ENCODE data around the gene XYLT1.

Gene XYLT1

DNA sequence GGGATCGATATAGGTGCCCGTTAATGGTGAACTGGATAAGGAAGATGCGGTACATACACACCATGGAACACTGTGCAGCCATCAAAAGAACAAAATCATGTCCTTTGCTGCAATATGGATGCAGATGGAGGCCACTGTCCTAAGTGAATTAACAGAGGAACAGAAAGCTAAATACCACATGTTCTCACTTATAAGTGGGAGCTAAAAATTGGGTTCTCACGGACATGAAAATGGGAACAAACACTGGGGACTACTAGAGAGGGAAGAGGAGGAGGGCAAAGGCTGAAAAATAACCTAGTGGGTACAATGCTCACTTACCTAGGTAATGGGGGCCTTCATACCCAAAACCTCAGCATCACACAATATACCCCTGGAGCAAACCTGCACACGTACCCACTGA is 302.6 kb downstream of the XYLT1 start:
- TF ChIP-seq, protein P1, sequence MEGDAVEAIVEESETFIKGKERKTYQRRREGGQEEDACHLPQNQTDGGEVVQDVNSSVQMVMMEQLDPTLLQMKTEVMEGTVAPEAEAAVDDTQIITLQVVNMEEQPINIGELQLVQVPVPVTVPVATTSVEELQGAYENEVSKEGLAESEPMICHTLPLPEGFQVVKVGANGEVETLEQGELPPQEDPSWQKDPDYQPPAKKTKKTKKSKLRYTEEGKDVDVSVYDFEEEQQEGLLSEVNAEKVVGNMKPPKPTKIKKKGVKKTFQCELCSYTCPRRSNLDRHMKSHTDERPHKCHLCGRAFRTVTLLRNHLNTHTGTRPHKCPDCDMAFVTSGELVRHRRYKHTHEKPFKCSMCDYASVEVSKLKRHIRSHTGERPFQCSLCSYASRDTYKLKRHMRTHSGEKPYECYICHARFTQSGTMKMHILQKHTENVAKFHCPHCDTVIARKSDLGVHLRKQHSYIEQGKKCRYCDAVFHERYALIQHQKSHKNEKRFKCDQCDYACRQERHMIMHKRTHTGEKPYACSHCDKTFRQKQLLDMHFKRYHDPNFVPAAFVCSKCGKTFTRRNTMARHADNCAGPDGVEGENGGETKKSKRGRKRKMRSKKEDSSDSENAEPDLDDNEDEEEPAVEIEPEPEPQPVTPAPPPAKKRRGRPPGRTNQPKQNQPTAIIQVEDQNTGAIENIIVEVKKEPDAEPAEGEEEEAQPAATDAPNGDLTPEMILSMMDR (IDR thresholded peaks at IDR 0.05): no peak

DNA sequence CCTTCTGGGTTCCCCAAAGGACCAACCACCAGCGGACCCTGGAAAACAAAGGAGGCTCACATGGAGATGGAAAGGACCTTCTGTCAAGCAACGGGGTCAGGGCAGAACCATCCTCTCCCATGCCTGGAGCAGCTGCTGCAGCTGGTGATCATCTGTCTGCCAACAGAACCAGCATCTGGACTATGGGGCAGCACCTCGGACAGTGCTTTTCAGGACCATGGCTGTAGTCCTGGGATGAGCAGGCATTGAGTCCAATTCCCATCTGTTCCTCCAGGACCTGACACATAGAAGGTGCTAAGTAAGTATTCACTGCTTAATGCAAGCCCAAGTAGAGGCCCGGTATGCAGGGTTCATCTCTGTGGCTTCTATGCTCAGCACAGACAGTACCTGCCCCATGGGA is 304.7 kb downstream of the XYLT1 start:
- no peak for DNase-seq (ENCODE audit: low spot score)
- Histone ChIP-seq H3K27ac (no peak overlapping the region), H3K4me3 (no peak overlapping the region)
- TF ChIP-seq, protein P1 (IDR thresholded peaks at IDR 0.05): no peak

More for the DNA sequence above, 302.6 kb downstream of the XYLT1 start:
- no peak for DNase-seq (ENCODE audit: low spot score)
- Histone ChIP-seq H3K4me3 (no peak overlapping the region), H3K27ac (no peak overlapping the region)

DNA sequence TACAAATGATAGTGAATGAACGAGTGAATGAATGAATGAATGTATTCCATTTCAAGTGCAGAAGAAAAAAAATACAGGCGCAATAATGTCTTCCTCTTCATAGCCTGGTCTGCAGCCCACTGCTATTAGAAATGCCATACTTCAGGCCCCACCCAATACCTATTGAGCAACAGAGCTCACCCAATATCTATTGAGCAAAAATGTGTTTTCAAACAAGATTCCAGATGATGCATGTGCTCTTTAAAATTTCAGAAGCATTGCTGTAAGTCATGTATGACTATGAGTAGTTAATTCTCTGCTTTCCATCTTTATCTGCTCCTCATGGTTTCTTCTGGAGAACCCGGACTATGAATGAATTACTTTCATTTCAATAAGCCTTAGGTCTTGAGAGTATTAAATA is 308.2 kb downstream of the XYLT1 start:
- TF ChIP-seq, protein P1 (IDR thresholded peaks at IDR 0.05): no peak
- DNase-seq (ENCODE audit: low spot score): no peak
- Histone ChIP-seq H3K4me3 (no peak overlapping the region), H3K27ac (no peak overlapping the region)

DNA sequence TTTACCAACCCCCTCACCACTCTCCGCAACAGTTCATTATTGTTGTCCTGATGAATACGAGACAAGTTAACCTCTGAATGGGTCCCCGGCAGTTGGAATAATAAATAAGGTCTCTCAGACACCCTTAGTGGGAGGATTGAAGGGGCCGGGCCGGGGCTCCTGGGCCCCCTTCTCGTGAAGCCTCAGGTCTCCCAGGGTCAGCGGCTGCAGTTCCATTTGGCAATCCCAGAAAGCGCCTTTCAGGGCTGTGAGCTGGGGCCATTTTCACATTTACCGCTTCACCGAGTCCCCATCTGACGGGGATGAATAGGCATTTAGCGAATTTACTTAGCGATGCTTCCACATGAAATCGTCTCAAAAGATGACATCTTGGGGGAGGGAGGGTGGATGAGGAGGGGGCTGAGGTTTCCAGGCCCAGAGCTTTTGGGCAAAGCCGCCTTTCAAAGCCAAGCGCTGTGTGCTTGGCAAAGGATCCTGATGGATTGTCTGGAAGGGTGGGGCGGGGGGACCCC is 309.8 kb downstream of the XYLT1 start:
- no peak overlapping the region for H3K27ac ChIP-seq
- TF ChIP-seq, protein P1 (IDR thresholded peaks at IDR 0.05): no peak
- H3K4me3 ChIP-seq: no peak overlapping the region
- no peak for DNase-seq (ENCODE audit: low spot score)

DNA sequence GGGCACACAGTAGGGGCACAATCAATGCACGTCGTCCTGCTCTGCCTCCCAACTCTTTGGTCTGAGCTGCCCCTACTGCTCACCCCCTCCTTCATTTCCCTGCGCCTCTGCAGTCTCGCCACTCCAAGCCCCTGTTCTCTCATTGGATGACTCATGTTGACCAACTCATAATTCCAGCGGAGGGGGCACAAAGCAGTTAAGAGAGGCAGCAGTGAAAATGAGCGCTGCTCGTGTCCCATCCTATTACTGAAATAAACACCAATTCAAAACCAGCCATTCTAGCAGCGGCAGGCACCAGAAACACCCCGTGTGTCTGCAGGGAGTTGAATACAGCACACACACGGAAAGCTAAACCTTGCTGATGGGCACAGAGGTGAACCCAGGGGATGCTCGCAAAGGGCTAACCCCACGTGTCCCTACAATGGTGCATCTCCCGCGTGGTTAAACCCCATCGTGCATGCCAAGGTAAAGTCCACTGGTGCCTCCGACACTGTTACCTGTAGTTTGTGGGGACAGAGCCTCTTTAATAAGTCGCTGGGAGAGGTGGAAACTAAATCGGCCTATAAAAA is 310.4 kb downstream of the XYLT1 start:
- DNase-seq (ENCODE audit: low spot score): no peak
- H3K27ac ChIP-seq: no peak overlapping the region
- TF ChIP-seq, protein P1 (IDR thresholded peaks at IDR 0.05): no peak
- H3K4me3 ChIP-seq: no peak overlapping the region

DNA sequence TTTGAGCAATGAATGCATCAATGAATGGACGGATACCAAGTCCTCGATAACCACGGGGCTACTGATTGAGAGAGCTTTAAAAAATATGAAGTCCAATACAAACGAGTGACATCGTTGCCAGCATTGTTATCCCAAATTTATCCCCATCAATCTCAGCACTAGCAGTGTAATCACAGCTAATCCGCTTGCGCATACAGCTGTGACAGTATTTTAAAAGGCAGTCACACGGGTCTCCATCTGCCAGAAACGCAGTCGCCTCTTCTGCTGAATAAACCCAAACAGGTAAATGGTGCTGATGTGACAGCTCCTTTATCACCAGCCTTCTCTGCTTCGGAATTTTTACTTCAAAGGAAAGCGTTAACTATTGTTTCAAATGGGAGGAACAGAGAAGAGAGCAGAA is 311.1 kb downstream of the XYLT1 start:
- TF ChIP-seq, protein P1 (IDR thresholded peaks at IDR 0.05): no peak
- Histone ChIP-seq H3K4me3 (no peak overlapping the region), H3K27ac (no peak overlapping the region)
- DNase-seq (ENCODE audit: low spot score): no peak

DNA sequence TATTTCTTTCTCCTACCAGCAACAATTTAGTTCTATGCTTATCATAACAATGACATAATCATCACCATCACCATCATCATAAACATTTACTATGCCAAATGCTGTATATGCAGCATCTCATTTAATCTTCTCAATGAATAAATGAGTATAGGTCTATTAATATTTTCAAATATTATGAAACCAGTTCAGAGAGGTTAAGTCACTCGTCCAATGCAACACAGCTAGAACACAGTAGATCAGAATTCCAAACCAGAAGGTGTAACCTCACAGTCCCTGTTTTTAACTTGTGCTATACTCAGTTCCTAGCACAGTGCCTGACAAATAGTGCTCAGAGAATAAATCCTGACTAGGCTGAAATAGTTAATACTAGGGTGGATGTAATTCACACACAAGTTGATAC is 314.8 kb downstream of the XYLT1 start:
- TF ChIP-seq, protein P1 (IDR thresholded peaks at IDR 0.05): no peak
- no peak for DNase-seq (ENCODE audit: low spot score)
- H3K4me3 ChIP-seq: no peak overlapping the region
- H3K27ac ChIP-seq: no peak overlapping the region
